ENCODE results near the gene SNX20. TPM values are rescaled to one million over a fixed set of nuclear protein-coding genes. Genes with fewer than 3 reads are reported as not detected.

The SNX20 gene
- total RNA-seq, 1 donor from 2014 or later = 34.9 TPM

- Mint-ChIP-seq H3K27me3 (no peaks in the 10 kb centered on the region), H3K4me1 (peaks cover 77% of the 10 kb centered on the region), H3K9me3 (no peaks in the 10 kb centered on the region), H3K4me3 (peak overlapping the region; percentile 94), H3K27ac (peak overlapping the region; percentile 91), H3K36me3 (ENCODE audit: low read depth) (peaks cover 38% of the 10 kb centered on the region)
- DNase-seq = no peak
- intact Hi-C loops (cut with micrococcal nuclease) = loop anchor here (1.0 to 5.0 kb wide), 2 partner anchors 16 to 413 kb away; partner anchors contain the start of gene ADCY7
Measured at GRCh38 chr16:50680556-50680893, 587 bp downstream of the SNX20 start.

- H3K4me1 Mint-ChIP-seq = peaks cover 71% of the 10 kb centered on the region
- H3K9me3 Mint-ChIP-seq = no peaks in the 10 kb centered on the region
- H3K27ac Mint-ChIP-seq = peak overlapping the region; percentile 91
- H3K36me3 Mint-ChIP-seq (ENCODE audit: low read depth) = peaks cover 44% of the 10 kb centered on the region
- no peak for DNase-seq
- intact Hi-C loops (cut with micrococcal nuclease) = loop anchor here (1.0 to 5.0 kb wide), 2 partner anchors 16 to 413 kb away; partner anchors contain the start of gene ADCY7
- no peaks in the 10 kb centered on the region for H3K27me3 Mint-ChIP-seq
- peak overlapping the region; percentile 94 for H3K4me3 Mint-ChIP-seq
Measured at GRCh38 chr16:50679676-50680555, 1.2 kb downstream of the SNX20 start.

- Mint-ChIP-seq H3K4me1 (peaks cover 65% of the 10 kb centered on the region), H3K36me3 (ENCODE audit: low read depth) (peaks cover 51% of the 10 kb centered on the region), H3K27me3 (no peaks in the 10 kb centered on the region), H3K27ac (peak overlapping the region; percentile 91), H3K4me3 (peak overlapping the region; percentile 94), H3K9me3 (no peaks in the 10 kb centered on the region)
- intact Hi-C loops (cut with micrococcal nuclease) = no loop called here
- DNase-seq = no peak
Measured at GRCh38 chr16:50679266-50679665, 1.8 kb downstream of the SNX20 start.

GRCh38 chr16:50678531-50678930, 2.6 kb downstream of the SNX20 start:
- Mint-ChIP-seq H3K4me3 (peak overlapping the region; percentile 94), H3K27ac (peak overlapping the region; percentile 91), H3K36me3 (ENCODE audit: low read depth) (peaks cover 57% of the 10 kb centered on the region), H3K4me1 (peaks cover 57% of the 10 kb centered on the region), H3K27me3 (no peaks in the 10 kb centered on the region), H3K9me3 (no peaks in the 10 kb centered on the region)
- intact Hi-C loops (cut with micrococcal nuclease) = no loop called here
- DNase-seq = no peak

- H3K27ac Mint-ChIP-seq = peak overlapping the region; percentile 23
- peaks cover 68% of the 10 kb centered on the region for H3K36me3 Mint-ChIP-seq (ENCODE audit: low read depth)
Measured at GRCh38 chr16:50677351-50677750, 3.8 kb downstream of the SNX20 start.

GRCh38 chr16:50676684-50677225, 4.4 kb downstream of the SNX20 start:
- intact Hi-C loops (cut with micrococcal nuclease) = no loop called here
- no peak for DNase-seq
- Mint-ChIP-seq H3K27me3 (no peaks in the 10 kb centered on the region), H3K4me1 (peaks cover 42% of the 10 kb centered on the region), H3K27ac (peak overlapping the region; percentile 44), H3K36me3 (ENCODE audit: low read depth) (peaks cover 73% of the 10 kb centered on the region), H3K9me3 (peaks cover 11% of the 10 kb centered on the region), H3K4me3 (no peak overlapping the region)

More at GRCh38 chr16:50677351-50677750, 3.8 kb downstream of the SNX20 start:
- no peak for DNase-seq
- peak overlapping the region; percentile 94 for H3K4me3 Mint-ChIP-seq
- H3K9me3 Mint-ChIP-seq = peaks cover 8% of the 10 kb centered on the region
- no peaks in the 10 kb centered on the region for H3K27me3 Mint-ChIP-seq
- intact Hi-C loops (cut with micrococcal nuclease) = no loop called here
- peaks cover 46% of the 10 kb centered on the region for H3K4me1 Mint-ChIP-seq

- no peak for DNase-seq
- Mint-ChIP-seq H3K4me3 (no peak overlapping the region), H3K27ac (peak overlapping the region; percentile 44), H3K36me3 (ENCODE audit: low read depth) (peaks cover 82% of the 10 kb centered on the region), H3K9me3 (peaks cover 16% of the 10 kb centered on the region), H3K27me3 (no peaks in the 10 kb centered on the region), H3K4me1 (peaks cover 38% of the 10 kb centered on the region)
- intact Hi-C loops (cut with micrococcal nuclease) = no loop called here
Measured at GRCh38 chr16:50675686-50676610, 5.2 kb downstream of the SNX20 start.

GRCh38 chr16:50674831-50675230, 6.3 kb downstream of the SNX20 start:
- Mint-ChIP-seq H3K27me3 (no peaks in the 10 kb centered on the region), H3K4me1 (peaks cover 35% of the 10 kb centered on the region), H3K9me3 (peaks cover 16% of the 10 kb centered on the region), H3K36me3 (ENCODE audit: low read depth) (peaks cover 88% of the 10 kb centered on the region), H3K4me3 (no peak overlapping the region), H3K27ac (no peak overlapping the region)
- DNase-seq = no peak
- intact Hi-C loops (cut with micrococcal nuclease) = no loop called here

- intact Hi-C loops (cut with micrococcal nuclease) = no loop called here
- no peak overlapping the region for H3K27ac Mint-ChIP-seq
- H3K27me3 Mint-ChIP-seq = no peaks in the 10 kb centered on the region
- no peak overlapping the region for H3K4me3 Mint-ChIP-seq
- H3K36me3 Mint-ChIP-seq (ENCODE audit: low read depth) = peaks cover 86% of the 10 kb centered on the region
- DNase-seq = no peak
- peaks cover 30% of the 10 kb centered on the region for H3K4me1 Mint-ChIP-seq
- peaks cover 16% of the 10 kb centered on the region for H3K9me3 Mint-ChIP-seq
Measured at GRCh38 chr16:50673496-50674275, 7.4 kb downstream of the SNX20 start.

GRCh38 chr16:50671644-50672260, 9.4 kb downstream of the SNX20 start:
- peak; percentile 90 for DNase-seq

GRCh38 chr16:50670476-50670875, 10.6 kb downstream of the SNX20 start:
- Mint-ChIP-seq H3K4me1 (peaks cover 35% of the 10 kb centered on the region), H3K36me3 (ENCODE audit: low read depth) (peaks cover 62% of the 10 kb centered on the region), H3K27me3 (no peaks in the 10 kb centered on the region), H3K4me3 (no peak overlapping the region), H3K9me3 (peaks cover 16% of the 10 kb centered on the region), H3K27ac (no peak overlapping the region)
- no peak for DNase-seq
- intact Hi-C loops (cut with micrococcal nuclease) = no loop called here

More at GRCh38 chr16:50671644-50672260, 9.4 kb downstream of the SNX20 start:
- no peak overlapping the region for H3K4me3 Mint-ChIP-seq
- peaks cover 34% of the 10 kb centered on the region for H3K4me1 Mint-ChIP-seq
- no peaks in the 10 kb centered on the region for H3K27me3 Mint-ChIP-seq
- peaks cover 16% of the 10 kb centered on the region for H3K9me3 Mint-ChIP-seq
- intact Hi-C loops (cut with micrococcal nuclease) = loop anchor here (1.0 kb wide), 2 partner anchors 76 to 135 kb away; no protein-coding TSS in a partner anchor
- peak overlapping the region; percentile 12 for H3K27ac Mint-ChIP-seq
- H3K36me3 Mint-ChIP-seq (ENCODE audit: low read depth) = peaks cover 74% of the 10 kb centered on the region

GRCh38 chr16:50669741-50670140, 11.4 kb downstream of the SNX20 start:
- H3K9me3 Mint-ChIP-seq = peaks cover 16% of the 10 kb centered on the region
- DNase-seq = no peak
- no peak overlapping the region for H3K27ac Mint-ChIP-seq
- H3K4me1 Mint-ChIP-seq = peaks cover 41% of the 10 kb centered on the region
- H3K4me3 Mint-ChIP-seq = no peak overlapping the region
- H3K27me3 Mint-ChIP-seq = no peaks in the 10 kb centered on the region
- H3K36me3 Mint-ChIP-seq (ENCODE audit: low read depth) = peaks cover 55% of the 10 kb centered on the region
- intact Hi-C loops (cut with micrococcal nuclease) = loop anchor here (5.0 to 10.0 kb wide), 4 partner anchors 125 to 642 kb away; partner anchors contain the start of genes BRD7, CNEP1R1 and NKD1

All from activated CD4-positive, alpha-beta T cell treated with anti-CD3 and anti-CD28 coated beads, Interleukin-2, amount 10 ng/mL, durations not matched to agents 24 days and 14 days (primary cell).